HG03469 (cell line): ENCODE measurements around the gene KIF25.

ENCODE experiments used
- ATAC-seq: cut with Tn5 transposase; IDR thresholded peaks from one replicate; pipeline ENCODE4 v1.9.1; 2021; ENCODE audit warnings: mild to moderate bottlenecking, moderate library complexity, moderate number of reproducible peaks; ENCODE audit not compliant: unreplicated experiment

The KIF25 gene

DNA sequence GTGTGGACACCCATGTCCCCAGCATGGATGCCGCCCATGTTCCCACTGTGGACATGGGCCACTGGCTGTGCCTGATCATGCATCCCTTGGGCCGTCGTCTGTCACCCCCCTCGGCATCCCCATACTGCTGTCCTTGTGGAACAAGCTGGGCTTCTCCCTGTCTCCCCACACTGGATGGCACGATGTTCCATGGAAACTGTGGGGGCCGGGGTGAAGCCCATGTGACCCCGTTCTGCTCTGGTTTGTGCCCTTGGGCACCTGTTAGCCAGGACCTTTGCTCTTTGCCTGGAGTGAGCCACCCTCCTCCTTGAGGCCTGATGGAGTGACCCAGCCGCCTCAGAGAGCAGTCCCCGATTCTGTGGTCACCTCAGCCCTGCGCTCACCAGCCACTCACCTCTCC lies 89.1 kb downstream of the KIF25 start:
- no peak for ATAC-seq

DNA sequence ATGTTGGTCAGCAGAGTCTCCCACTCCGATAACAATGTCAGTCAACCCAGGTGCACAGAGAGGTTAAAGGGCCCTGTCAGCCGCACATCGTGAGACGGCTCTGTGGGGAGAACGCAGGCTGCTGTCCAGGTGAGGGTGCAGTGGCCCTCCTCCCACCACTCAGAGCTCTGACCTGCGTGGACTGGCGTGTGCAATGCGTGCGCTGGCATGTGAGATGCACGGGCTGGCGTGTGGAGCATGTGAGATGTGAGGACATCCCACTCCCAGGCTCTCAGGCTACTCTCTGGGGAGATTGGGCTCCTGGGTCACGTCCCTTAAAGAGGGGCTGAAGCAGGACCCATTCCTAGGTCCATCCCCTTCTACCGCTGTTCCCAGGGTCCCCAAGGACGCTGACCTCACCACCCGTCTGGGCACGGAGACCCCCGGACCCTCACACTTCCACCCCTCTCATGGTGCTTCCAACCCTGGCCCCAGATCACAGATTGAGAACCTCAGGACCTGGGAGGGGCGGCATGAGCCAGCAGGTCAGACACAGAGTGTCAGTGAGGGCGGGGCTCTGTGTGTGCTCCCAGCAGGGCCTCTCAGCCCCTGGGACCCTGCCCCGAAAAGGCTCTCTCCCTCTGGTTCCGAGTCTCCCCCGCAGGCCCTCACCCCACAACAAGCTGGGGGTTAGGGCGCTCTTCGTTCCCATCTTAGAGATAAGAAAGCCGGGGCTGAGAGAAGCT lies 90.1 kb downstream of the KIF25 start:
- no peak for ATAC-seq

DNA sequence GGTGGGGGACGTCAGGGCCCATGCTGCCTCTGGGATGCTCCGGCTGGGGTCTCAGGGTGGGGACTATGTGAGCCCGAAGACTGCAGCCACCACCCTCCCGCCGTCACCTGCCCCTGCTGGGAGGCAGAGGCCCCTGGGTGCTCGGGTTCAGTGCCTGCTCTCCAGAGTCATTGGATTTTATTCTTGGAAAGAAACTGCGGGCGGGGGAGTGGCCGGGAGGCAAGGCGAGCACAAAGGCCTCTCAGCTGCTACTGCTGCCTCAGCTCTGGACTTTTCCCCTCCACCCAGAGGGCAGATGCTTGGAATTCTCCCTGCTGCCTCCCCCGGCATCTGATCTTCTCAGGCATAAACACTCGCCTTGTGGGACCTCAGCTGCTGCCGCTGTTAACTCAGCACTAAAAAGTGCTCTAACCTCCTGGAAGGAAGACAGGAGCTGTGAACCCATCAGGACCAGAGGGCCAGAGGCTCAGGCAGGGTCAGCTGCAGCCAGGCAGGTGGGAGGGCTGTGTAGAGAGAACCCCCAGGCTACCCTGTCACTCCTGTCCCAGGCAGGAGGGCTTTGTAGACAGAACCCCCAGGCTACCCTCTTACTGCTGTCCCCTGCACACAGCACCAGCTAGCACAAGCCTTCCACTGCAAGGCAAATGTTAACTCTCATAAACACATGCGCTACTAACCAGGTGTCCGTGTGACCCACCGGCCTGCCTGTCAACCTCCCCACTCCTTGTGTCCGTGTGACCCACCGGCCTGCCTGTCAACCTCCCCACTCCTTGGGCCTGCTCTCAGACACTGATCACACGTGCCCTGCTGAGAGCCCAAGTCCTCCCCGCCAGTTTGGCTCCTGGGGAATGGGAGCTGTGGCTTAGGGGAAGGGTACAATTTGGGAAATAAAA lies 90.9 kb downstream of the KIF25 start:
- ATAC-seq, result no peak

DNA sequence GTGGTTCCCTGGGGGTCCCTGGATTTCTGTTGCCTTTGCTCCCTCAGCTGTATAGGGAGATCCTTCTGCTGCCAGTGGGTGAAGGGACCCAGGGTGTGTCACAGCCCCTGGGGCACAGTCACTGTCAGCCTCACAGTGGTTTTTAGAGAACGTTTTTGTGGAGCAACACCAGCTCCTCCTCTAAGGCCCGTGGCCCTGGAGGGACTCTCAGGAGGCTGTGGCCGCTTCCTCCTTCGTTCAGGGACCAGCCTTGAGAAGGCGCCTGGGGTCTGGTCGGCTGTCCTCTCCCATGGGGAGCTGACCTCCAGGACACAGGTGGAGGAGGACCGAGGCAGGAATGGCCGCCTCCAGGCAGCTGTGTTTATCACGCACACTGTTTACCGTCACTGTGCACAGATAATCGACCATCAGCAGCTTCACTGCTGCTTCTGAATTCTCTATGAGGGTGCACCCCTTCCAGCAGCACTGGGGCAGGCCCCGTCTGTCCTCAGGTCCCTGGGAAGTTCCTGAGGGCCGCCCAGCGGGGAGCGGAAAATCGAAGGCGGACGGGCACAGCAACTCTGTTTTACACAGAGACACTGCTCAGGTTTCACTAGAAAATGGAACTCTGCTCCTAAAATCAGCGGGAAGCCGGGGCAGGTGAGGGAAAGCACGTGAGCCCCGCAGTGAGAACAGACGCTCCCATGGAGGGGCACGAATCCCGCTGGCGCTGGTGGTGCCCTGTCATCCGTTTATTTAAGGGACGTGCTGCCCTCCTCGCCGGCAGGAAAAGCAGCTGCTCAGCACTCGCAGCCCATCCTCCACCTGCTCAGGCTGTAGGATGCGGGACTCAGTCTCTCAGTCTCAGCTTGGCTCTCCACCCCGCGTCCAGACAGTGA lies 92.0 kb downstream of the KIF25 start:
- ATAC-seq, result no peak

DNA sequence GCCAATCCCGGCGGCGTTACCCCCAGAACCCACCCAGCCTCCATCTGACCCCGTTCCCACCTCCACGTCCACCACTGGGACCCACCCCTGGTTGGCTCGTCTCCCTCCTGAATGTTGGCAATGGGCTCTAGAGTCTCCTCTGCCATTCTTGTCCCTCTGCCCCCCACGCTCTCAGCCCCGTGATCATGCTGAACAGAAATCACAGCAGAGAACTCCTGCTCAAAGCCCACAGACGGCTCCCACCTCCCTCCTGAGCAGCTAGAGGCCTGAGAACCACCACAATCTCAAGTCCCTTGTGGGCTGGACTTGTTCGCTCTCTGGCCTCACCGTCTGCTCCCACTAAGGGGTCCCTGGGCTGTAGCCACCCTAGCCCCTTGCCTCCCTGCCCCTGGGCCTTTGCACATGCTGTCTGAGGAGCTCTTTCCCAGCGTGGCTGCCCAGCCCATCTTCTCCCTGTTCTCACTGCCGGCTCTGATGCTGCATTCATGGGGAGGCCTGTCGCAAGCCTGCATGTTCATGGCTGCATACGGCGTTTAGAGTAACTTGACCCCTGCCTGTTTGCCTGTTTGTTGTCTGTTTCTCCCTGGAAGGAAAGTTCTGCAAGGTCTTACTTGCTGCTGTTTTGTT lies 92.7 kb downstream of the KIF25 start:
- ATAC-seq, result no peak

DNA sequence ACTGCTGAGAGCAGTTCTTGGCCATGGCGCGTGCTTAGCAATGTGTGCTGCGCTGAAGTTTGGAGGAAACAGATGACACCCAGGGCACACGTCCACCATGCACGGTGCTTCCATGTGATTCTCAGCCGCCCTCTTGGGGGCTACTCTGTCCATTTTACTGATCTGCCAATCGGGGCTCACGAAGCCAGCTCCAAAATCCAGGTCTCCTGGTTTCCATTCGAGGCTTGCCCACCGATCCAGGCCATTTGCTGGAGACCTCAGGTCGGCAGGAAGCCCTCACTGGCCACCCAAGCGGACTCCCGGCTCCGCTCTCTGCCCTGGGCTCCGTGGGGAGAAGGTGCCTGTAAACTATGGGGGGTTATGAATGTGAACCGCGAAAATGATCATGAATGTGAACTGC lies 93.2 kb downstream of the KIF25 start:
- no peak for ATAC-seq

DNA sequence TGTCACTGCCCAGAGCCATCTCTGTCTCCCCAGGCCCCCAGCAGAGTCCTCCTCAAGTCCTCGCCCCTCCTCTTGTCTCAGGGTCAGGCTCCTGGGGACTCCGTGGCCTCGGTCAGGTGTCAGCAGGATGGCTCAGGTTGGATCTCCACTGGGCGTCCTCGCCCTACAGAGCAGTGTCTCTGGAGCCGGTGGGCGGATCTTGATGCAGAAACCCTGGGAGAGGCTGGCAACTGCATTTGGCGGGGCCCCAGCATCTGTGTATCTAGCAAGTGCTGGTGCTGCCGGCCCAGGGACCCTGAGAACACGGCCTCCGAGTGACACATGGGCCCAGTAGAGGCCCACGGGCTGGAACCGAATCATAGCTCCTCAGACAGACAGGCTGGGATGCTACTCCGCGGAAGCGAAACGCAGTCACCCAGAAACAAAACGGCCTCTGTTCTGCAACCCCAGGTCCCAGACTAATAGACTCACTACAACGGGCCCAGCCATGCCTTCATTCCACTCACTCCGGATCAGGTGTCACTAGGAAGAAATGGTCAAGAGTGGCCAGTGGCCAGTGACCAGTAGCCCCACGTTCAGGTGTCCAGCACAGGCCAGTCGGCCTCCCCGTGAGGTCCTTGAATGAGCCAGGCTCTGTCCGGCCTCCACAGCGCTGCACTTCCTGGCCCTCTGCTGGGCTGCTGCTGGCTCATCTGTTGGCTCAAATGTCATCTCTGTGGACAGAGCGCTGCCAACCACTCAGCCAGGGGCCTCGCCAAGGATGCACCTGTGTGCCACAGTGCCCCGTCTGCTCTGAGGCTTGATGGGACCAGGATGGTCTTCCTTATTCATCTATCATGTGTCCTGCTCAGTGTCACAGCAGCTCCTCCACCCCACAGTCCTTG lies 94.2 kb downstream of the KIF25 start:
- ATAC-seq, result no peak

DNA sequence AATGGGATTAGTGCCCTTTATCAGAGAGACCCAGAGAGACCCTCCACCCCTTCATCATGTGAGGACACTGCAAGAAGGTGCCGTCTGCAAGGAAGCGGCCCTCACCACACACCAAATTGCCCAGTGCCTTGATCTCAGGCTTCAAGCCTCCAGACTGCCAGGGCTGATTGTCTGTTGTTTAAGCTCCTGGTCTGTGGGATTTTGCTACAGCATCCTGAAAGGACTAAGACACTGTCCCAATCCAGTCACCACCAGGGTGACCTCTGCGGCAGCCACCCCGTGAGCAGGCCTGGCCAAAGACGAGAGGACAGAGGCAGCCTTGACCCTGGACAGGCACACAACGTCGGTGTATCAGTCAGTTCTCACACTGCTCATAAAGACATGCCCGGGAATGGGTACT lies 95.1 kb downstream of the KIF25 start:
- no peak for ATAC-seq

DNA sequence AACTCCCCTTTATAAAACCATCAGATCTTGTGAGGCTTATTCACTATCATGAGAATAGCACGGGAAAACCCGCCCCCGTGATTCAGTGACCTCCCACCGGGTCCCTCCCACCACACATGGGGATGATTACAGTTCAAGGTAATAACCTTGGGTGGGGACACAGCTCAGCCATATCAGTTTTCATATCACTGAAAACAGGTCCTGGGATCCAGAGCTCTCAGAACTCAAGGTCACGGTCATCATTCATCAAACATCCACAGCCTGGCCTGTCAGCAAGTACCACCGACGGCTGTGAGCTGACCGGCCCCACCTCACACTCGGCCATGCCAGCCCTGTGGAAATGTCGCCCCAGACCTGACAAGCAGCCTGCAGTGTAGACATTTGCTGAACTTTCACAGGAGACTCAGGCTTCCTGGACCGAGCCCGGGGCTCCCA lies 95.6 kb downstream of the KIF25 start:
- ATAC-seq, result no peak

DNA sequence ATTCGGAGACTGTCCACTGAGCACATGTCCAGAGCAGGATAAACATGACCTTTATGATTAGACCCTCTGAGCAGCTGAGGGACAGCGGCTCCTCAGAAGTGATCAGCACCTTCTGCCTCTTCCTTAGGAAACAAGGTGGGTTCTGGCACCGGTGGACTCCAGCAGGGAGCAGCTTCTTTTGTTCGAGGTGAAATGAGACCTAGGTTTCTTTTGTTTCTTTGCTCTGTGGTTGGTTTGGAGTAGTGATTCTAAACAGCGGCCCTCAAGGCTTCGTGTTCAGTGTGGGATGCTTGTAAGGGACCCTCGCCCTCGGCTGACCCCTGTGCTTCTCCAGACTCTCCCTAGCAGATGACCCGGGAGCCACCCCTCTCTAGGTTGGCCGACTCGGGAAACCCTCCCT lies 96.2 kb downstream of the KIF25 start:
- ATAC-seq, result no peak
